ENCODE measurements around the gene FSHB. TPM values are rescaled to one million over a fixed set of nuclear protein-coding genes. Genes with fewer than 3 reads are reported as not detected.

The FSHB gene
- total RNA-seq, 1 donor from 2014 or later, result not detected

DNA sequence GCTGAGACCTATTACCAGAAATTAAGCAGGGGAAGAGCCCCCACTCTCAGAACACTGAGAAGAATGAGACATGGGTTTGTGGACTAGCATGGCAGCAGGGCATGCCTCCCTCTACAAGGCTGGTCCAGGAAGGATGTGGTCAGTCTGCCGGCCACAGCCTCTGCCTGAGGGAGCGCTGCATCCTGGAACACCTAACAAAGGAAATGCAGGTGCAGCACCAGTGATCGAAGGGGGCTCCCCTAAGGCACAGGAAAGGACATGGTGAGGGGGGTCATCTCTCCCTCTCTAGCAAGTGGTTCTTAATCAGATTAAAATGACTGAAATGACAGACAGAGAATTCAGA is 51.4 kb downstream of the FSHB start:
- Mint-ChIP-seq H3K9me3 (no peaks in the 10 kb centered on the region), H3K36me3 (no peaks in the 10 kb centered on the region), H3K4me3 (no peak overlapping the region), H3K27ac (no peak overlapping the region), H3K4me1 (peaks cover 4% of the 10 kb centered on the region), H3K27me3 (ENCODE audit: insufficient read depth, low read depth) (no peaks in the 10 kb centered on the region)
- Histone ChIP-seq H3K4me1 (no peaks in the 10 kb centered on the region), H3K36me3 (no peaks in the 10 kb centered on the region), H3K27me3 (no peaks in the 10 kb centered on the region), H3F3A (ENCODE audit: low read depth) (no peaks in the 10 kb centered on the region), H3K9ac (no peak overlapping the region), H2AFZ (replicated peaks) (peak overlapping the region; percentile 42), H3K27ac (no peak overlapping the region), H3K4me2 (no peak overlapping the region), H3K4me3 (no peak overlapping the region), H3K79me2 (ENCODE audit: low read depth) (no peaks in the 10 kb centered on the region), H3K9me3 (ENCODE audit: low read depth) (no peaks in the 10 kb centered on the region), H4K20me1 (ENCODE audit: low read depth) (no peaks in the 10 kb centered on the region)
- no peak for DNase-seq (ENCODE audit: low spot score)
- no peak for TF ChIP-seq EZH2phosphoT487 (IDR thresholded peaks at IDR 0.05)
- TF ChIP-seq EZH2 (IDR thresholded peaks at IDR 0.05), result no peak
- TF ChIP-seq, protein P1, sequence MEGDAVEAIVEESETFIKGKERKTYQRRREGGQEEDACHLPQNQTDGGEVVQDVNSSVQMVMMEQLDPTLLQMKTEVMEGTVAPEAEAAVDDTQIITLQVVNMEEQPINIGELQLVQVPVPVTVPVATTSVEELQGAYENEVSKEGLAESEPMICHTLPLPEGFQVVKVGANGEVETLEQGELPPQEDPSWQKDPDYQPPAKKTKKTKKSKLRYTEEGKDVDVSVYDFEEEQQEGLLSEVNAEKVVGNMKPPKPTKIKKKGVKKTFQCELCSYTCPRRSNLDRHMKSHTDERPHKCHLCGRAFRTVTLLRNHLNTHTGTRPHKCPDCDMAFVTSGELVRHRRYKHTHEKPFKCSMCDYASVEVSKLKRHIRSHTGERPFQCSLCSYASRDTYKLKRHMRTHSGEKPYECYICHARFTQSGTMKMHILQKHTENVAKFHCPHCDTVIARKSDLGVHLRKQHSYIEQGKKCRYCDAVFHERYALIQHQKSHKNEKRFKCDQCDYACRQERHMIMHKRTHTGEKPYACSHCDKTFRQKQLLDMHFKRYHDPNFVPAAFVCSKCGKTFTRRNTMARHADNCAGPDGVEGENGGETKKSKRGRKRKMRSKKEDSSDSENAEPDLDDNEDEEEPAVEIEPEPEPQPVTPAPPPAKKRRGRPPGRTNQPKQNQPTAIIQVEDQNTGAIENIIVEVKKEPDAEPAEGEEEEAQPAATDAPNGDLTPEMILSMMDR (IDR thresholded peaks at IDR 0.05), result no peak

Other genes with a start within 250 kb of the FSHB start
- 0.74 and 1.3 TPM in 2 replicates for gene KCNA4, start 214.0 kb upstream of the FSHB start, total RNA-seq (ENCODE audit: low replicate concordance)
- gene ARL14EP, start 92.1 kb downstream of the FSHB start, total RNA-seq (ENCODE audit: low replicate concordance), result 25.7 and 54.8 TPM in 2 replicates

Data from neural progenitor cell (in vitro differentiated cells).